NCI-H2081 treated with DMSO at 0.1 percent for 48 hours (cell line): ENCODE measurements around the gene ZNF385B.
"Not testable (repeated sequence)": the region's sequence is repeated elsewhere in the genome, so short reads cannot be mapped to it uniquely, and the experiment has no call there.

Source experiments
- DNase-seq: peaks from one replicate; lab custom pipeline; 2025; lab: John Stamatoyannopoulos, UW

The ZNF385B gene

GRCh38 chr2:179802051-179802882 lies 59.1 kb downstream of the ZNF385B start:
- DNase-seq, result no peak

- no peak for DNase-seq
These were observed 60.6 kb downstream of the ZNF385B start for GRCh38 chr2:179800776-179801175.

GRCh38 chr2:179796213-179797007 lies 65.0 kb downstream of the ZNF385B start:
- no peak for DNase-seq

- DNase-seq, result no peak
These were observed 67.5 kb downstream of the ZNF385B start for GRCh38 chr2:179793902-179794301.

GRCh38 chr2:179793238-179793637 lies 68.2 kb downstream of the ZNF385B start:
- no peak for DNase-seq

GRCh38 chr2:179790235-179791217 lies 70.9 kb downstream of the ZNF385B start:
- DNase-seq, result no peak

- no peak for DNase-seq
These were observed 73.3 kb downstream of the ZNF385B start for GRCh38 chr2:179788104-179788503.

GRCh38 chr2:179787601-179788000 lies 73.8 kb downstream of the ZNF385B start:
- DNase-seq, result no peak

- no peak for DNase-seq
These were observed 75.5 kb downstream of the ZNF385B start for GRCh38 chr2:179785902-179786301.

- not testable (repeated sequence) for DNase-seq
These were observed 79.1 kb downstream of the ZNF385B start for GRCh38 chr2:179782346-179782745.

GRCh38 chr2:179773986-179774385 lies 87.4 kb downstream of the ZNF385B start:
- DNase-seq, result no peak

GRCh38 chr2:179772346-179772745 lies 89.1 kb downstream of the ZNF385B start:
- DNase-seq, result no peak

GRCh38 chr2:179771791-179772190 lies 89.6 kb downstream of the ZNF385B start:
- DNase-seq, result no peak

- DNase-seq, result no peak
These were observed 91.4 kb downstream of the ZNF385B start for GRCh38 chr2:179770029-179770428.

- DNase-seq, result no peak
These were observed 92.1 kb downstream of the ZNF385B start for GRCh38 chr2:179769323-179769722.

GRCh38 chr2:179768765-179769164 lies 92.6 kb downstream of the ZNF385B start:
- DNase-seq, result peak; percentile 10

GRCh38 chr2:179765666-179766065 lies 95.7 kb downstream of the ZNF385B start:
- DNase-seq, result no peak

GRCh38 chr2:179764710-179765109 lies 96.7 kb downstream of the ZNF385B start:
- DNase-seq, result no peak

GRCh38 chr2:179758636-179759035 lies 102.8 kb downstream of the ZNF385B start:
- DNase-seq, result no peak

- peak; percentile 58 for DNase-seq
These were observed 110.1 kb downstream of the ZNF385B start for GRCh38 chr2:179751163-179751809.

- no peak for DNase-seq
These were observed 112.2 kb downstream of the ZNF385B start for GRCh38 chr2:179749210-179749609.
